GM21619 (cell line): ENCODE data around the gene KAT8.
A peak's percentile ranks its signal among the peaks of the same experiment; 100 is the strongest.
"Not testable (repeated sequence)": the region's sequence is repeated elsewhere in the genome, so short reads cannot be mapped to it uniquely, and the experiment has no call there.

ENCODE experiments used
- ATAC-seq: cut with Tn5 transposase; IDR thresholded peaks from one replicate; pipeline ENCODE4 v1.9.1; 2021; ENCODE audit not compliant: unreplicated experiment

KAT8 gene

DNA sequence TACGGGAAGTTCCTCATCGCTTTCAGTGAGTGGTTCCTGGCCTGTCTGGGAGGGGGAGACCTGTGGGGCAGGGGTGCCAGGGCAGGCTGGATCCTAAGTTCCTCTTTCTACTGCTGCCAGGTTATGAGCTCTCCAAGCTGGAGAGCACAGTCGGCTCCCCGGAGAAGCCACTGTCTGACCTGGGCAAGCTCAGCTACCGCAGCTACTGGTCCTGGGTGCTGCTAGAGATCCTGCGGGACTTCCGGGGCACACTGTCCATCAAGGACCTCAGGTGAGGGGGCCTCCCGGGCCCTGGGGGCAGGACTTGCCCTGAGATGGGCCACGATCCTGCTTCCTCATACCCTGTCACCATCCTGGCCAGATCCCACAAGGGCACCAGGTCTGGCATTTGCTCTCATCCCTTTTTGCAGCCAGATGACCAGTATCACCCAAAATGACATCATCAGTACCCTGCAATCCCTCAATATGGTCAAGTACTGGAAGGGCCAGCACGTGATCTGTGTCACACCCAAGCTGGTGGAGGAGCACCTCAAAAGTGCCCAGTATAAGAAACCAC lies 12.9 kb downstream of the KAT8 start:
- ATAC-seq: no peak

DNA sequence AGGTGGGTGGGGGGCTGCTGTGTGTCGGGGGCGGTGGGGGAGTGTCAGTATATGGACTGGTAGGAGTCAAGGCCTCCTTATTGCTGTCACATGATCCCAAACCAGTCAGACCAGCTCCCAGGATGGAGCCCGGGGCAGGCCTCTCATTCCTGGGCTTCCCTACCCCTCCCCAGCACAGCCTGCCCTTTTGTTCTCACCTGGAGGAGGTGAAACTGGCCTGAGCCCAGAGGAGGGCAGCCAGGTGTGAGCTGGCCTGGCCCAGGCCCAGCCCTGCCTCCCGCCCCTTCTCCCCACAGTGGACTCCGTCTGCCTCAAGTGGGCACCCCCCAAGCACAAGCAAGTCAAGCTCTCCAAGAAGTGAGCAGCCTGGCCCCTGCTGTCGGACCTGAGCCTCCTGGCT lies 13.4 kb downstream of the KAT8 start:
- ATAC-seq: no peak

DNA sequence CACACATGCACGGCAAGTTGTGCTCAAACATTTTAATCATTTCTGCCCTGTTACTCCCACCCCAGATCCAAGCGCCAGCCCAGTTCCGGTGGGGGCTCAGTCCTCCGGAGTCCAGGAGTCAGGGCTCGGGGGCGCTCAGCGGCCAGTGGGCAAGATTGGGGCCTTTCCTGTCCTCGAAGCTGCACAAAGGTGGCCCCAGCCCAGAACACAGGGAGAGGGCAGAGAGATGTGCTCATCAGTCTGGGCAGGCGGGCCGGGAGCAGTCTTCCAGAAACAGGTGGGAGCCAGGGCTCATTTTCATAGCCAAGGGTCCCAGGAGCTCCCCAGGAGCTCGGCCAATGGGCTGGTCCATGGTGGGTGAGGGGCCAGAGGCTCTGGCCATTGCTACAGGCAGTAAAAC lies 14.0 kb downstream of the KAT8 start:
- ATAC-seq: no peak

- ATAC-seq: no peak
Observed at GRCh38 chr16:31131841-31132271, 14.4 kb downstream of the KAT8 start.

DNA sequence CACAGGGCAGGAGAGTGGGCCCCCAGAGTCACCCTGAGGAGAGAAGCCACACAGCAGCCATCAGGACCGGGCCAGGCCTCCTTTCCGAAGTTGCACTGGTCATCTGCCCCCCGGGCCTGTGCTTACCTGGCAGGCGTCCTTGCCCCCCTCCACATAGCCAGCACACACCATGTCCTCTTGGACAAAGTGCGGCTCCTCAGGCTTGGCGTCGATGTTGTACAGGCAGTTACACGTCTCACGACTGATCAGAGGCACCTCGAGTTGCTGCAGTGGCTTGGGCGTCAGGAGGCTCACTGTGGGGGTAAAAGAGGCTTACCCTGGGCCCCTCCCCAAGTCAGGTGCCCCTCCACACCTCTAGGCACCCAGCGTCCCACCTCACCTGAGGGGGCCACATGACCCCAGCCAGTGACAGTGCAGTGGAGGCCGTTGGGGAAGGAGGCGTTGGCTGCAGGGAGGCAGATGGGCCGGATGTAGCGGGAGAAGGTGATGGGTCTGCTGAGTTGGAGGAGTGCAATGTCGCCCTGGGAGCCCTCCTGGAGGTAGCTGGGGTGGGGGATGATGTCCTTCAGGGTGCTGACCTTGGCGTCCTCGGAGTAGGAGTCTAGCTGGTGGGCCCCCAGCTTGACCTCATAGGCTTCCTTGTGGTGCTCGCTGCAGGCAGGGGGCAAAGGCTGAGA lies 15.0 kb downstream of the KAT8 start:
- ATAC-seq: no peak

DNA sequence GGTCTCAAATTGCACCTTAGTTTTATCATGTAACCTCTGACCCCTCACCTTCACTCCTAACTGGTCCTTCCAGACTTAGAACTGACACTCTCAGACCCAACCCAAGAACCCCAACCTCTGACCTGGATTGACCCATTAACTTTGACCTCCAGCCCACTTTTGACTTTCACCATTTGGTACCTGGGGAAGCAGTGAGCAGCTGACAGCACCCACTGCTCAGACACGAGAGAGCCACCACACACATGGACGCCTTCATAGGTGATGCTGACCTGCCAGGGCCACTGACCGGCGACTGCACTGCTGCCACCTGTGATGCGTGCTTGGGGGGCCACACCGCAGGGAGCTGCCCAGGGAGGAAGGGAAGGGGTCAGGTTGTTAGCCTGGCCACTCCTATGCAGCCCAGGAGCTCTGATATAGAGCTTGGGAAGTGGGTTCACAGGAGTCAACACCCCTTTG lies 15.6 kb downstream of the KAT8 start:
- no peak for ATAC-seq

DNA sequence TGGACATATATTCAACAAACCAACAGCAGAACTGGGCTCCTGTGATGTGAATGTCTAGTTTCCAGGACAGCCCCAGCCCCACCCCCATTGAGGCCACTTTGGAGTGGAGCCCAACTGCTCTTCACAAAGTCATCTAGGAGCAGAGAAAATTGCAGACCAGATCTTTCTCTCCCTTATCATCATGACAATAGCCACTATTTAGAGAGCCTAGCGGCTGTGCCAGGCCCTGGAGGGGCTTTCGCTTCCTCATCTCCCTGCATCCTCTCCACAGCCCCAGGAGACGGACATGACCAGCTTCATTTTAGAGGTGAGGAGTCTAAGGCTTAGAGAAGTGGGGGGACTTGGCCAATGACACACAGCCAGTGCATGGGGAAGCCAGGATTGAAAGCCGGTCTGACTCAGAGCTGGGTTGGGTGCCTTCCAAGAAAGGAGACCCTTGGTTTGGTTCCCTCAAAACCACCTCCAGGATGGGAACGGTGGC lies 16.7 kb downstream of the KAT8 start:
- no peak for ATAC-seq

DNA sequence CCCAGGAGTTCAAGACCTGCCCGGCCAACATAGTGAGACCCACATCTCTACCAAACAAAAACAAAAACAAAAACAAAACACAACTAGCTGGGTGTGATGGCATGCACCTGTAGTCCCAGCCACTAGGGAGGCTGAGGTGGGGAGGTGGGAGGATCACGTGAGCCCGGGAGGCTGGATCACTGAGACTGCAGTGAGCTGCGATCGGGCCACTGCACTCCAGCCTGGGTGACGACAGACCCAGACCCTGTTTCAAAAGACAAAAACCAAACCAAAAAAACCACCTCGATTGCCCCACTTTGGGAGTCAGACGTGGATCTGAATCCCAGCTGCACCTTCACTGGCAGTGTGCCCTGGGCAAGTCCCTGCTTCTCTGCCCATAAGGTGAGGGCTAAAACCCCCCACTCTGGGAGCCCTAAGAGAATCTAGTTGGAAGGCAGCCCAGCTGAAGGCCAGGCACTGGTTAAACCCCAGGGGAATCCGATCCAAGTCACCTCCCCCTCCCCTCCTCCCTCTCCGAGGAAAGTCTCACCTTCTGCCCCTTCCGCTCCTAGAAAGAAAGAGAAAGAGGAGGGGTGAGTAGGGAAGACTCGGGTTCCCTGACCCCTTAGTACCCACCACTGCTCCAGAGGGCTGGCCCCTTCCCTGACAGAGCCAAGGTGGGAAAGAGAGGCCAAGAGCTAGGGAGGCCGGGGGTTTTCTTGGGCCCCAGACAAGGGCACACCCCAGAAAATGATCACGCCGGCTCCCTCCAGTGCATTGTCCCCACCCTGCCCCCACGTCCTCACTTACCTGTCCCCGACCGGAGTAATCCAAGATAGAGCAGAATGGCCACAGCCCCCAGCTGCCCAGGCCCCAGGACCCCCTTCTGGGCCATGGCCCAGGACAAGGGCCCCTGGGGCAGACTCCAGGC lies 17.4 kb downstream of the KAT8 start:
- ATAC-seq: no peak

GRCh38 chr16:31135535-31136286 lies 18.2 kb downstream of the KAT8 start, which contains the start of gene PRSS8:
Gene PRSS8, minus strand, starts transcription at chr16:31135727. Its CDS starts 229 bp downstream, at chr16:31135498.
- no peak for ATAC-seq

- no peak for ATAC-seq
Observed at GRCh38 chr16:31136287-31136662, 18.8 kb downstream of the KAT8 start.

DNA sequence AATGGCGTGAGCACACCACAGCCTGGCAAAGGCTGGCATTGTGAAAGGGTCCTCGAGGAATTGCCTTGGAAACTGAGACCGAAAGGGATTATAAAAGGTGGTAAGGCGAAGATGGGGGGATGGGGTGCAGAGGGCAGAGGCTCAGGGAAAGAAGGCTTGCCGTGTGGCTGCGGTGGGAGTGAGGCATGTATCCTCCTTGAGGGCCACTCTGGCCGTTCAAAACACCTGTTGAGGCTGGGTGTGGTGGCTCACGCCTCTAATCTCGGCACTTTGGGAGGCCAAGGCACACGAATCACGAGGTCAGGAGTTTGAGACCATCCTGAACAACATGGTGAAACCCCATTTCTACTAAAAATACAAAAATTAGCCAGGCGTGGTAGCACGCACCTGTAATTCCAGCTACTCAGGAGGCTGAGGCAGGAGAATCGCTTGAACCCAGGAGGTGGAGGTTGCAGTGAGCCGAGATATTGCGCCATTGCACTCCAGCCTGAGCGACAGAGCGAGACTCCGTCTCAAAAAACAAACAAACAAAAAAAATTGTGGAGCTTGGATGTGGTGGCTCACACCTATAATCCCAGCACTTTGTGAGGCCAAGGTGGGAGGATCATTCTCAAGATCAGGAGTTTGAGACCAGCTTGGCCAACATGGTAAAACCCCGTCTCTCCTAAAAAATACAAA lies 19.5 kb downstream of the KAT8 start:
- ATAC-seq: not testable (repeated sequence)

DNA sequence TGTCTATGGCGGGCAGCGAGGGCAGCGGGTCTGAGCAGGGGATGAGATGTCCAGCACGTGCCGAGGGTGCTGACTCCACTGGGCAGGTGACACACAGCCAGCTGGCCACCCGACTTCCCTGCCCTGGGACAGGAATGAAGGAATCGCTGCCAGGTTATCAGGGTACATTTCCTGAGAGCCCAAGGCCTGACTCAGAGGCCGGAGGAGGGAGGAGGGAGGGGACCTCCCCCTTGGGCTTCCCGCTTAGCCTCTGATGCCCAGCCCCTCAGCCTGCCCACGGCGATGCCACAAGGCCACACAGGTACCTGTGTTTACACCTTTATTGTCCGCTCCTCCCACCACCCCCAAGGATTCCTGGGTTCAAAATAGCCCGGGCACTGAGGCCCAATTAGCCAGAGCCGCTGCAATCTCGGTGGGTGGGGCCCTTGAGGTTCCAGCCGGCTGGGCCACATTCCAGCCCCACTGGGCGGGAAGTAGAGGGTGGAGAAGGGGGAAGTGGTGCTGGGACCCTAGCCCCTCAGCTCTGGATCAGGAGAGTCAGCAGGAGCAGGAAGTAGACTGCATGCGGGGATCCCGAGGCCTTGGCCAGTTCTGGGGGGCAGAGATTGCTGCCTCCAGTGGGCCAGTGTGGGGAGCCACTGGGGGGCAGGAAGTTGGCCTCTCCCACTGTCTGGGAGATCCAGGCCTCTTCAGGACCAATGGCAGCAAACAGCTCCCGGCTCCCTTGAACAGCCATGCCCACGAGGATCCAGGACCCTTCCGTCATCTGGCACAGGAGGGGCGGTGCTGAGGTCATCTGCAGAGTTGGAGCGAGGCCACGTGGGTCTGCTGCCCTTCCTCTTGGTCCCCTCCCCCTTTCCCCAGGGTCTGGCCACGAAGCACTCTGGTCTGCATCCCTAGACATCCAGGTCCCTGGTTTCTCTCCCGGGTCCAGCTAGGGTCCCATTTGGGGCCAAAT lies 21.4 kb downstream of the KAT8 start:
- ATAC-seq: no peak

DNA sequence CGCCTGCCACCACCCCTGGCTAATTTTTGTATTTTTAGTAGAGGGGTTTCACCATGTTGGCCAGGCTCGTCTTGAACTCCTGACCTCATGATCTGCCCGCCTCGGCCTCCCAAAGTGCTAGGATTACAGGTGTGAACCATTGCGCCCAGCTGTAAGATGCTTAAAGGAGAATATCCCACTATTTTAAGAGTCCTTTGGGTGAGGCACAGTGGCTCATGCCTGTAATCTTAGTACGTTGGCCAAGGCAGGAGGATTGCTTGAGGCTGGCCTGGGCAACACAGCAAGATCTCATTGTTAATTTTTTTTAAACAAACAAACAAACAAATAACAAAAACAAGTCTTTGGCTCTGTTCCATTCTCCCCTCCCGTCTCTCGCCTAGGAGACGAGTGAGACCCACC lies 23.6 kb downstream of the KAT8 start:
- not testable (repeated sequence) for ATAC-seq

DNA sequence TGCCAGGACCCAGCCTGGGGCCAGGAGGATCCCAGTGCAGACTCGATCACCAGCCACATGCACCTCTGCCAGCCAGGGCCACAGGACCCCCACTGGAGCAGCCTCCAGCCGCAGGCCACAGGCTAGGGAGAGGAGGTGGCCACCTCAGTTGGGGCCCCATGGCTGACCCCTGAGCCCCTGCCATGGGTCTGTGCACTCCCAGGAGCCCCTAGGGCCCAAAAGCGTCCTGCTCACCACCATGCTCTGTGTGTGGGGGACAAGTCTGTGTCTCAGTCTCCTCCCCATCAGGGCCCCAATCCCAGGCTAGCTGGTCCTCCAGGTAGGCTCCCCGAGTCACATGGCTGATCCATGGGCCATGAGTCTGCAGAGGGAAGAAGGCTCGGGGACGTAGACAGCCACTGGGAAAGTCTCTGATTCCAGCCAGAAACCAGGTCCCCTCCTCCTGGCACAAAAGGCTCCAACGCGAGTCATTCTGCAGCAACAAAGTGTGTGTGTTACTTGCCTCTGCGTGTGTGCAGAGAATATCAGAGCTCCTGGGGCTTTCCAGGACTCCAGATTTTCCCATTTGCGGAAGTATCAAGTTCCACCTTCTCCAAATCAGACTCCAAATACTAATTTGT lies 24.1 kb downstream of the KAT8 start:
- ATAC-seq: no peak

DNA sequence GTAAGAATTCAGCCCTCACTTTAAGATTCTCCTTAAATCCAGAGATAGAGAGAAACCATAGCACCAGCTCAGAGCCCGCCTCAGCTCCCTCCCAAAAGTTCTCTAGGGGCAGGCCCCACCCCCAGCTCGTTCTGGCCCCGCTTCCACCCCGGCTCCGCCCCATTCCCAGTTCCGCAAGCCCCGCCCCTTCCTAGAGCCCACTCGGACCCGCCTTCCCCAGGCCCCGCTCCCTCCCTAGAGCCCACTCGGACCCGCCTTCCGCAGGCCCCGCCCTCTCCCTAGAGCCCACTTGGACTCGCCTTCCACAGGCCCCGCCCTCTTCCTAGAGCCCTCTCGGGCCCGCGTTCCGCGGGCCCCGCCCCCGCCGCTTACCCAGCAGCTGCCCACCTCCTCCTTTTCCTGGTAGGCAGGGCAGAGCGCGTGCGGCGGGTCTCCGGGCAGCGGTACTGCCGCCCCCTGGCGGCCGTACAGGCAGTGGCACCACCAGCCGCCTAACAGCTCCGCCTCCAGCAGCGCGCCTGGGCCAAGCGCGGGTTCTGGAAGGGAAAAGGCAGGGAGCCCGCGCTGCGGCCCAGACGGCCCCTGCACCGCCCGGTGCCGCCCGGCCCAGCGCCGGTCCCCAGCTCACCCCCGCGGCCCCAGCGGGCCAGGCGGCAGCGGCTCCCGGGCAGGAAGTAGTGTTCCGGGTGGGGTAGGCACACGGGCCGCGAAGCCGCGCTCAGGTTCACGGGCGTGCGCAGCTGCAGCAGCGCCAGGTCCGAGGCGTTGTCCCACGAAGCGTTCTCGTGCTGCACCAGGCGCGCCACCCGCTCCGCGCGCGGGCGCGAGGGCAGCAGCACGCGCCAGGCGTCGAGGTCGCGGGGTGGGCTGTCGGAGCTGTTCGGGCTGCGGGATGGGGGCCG lies 24.9 kb downstream of the KAT8 start:
- peak; percentile 80 for ATAC-seq

- no peak for ATAC-seq
Observed at GRCh38 chr16:31143011-31143693, 25.7 kb downstream of the KAT8 start.

DNA sequence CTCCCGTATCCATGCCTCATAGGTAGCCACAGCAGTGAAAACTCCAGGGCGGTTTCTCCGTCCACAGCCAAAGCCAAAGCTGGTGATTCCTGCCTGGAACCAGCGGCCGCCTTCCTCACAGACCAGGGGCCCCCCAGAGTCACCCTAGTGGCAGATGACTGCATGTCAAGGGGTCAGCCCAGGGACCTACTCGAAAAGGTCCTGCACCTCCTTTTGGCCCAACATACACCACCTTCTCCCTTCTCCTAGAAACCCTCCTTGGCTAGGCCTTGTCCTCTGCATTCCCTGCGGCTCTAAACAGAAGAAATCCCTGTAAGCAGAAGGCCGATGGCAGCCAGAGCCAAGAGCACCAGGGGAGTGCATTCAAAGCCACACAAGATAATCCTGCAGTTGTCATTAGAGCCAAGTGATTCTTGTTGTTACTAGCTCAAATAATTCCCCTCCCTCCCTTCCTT lies 26.3 kb downstream of the KAT8 start:
- ATAC-seq: no peak
